Measurements from ENCODE around the gene CFAP251. TPM values are rescaled to one million over a fixed set of nuclear protein-coding genes. Genes with fewer than 3 reads are reported as not detected.

CFAP251 gene
- polyA plus RNA-seq, 1 donor: 1.3 TPM

- DNase-seq (ENCODE audit: low read depth): no peak
Observed at GRCh38 chr12:122051231-122051876, 133.0 kb downstream of the CFAP251 start.

- no peak for DNase-seq (ENCODE audit: low read depth)
Observed at GRCh38 chr12:122052285-122052684, 133.9 kb downstream of the CFAP251 start.

Other genes with a start within 250 kb of the CFAP251 start
- 0.34 TPM for gene MORN3, start 248.9 kb upstream of the CFAP251 start, polyA plus RNA-seq (ENCODE audit: insufficient read length)
- gene TMEM120B, start 205.8 kb upstream of the CFAP251 start, polyA plus RNA-seq (ENCODE audit: insufficient read length): 19.5 TPM
- gene RHOF, start 124.9 kb upstream of the CFAP251 start, polyA plus RNA-seq (ENCODE audit: insufficient read length): 2.6 TPM
- 8.6 TPM for gene SETD1B, start 114.6 kb upstream of the CFAP251 start, polyA plus RNA-seq (ENCODE audit: insufficient read length)
- gene HPD, start 59.7 kb upstream of the CFAP251 start, polyA plus RNA-seq (ENCODE audit: insufficient read length): 0.08 TPM
- 39.4 TPM for gene PSMD9, start 29.8 kb upstream of the CFAP251 start, polyA plus RNA-seq (ENCODE audit: insufficient read length)
- 16.8 TPM for gene BCL7A, start 103.3 kb downstream of the CFAP251 start, polyA plus RNA-seq (ENCODE audit: insufficient read length)
- gene MLXIP, start 160.2 kb downstream of the CFAP251 start, polyA plus RNA-seq (ENCODE audit: insufficient read length): 30.7 TPM